ENCODE results near the gene BRD3. TPM values are rescaled to one million over a fixed set of nuclear protein-coding genes. Genes with fewer than 3 reads are reported as not detected.
A peak's percentile ranks its signal among the peaks of the same experiment; 100 is the strongest.

The BRD3 gene
- total and polyA plus RNA-seq, 2 of the 8 experiments (the other 6 are each of a cell fraction or from before 2014, with no cell fraction given) = 31.0 to 82.7 TPM

DNA sequence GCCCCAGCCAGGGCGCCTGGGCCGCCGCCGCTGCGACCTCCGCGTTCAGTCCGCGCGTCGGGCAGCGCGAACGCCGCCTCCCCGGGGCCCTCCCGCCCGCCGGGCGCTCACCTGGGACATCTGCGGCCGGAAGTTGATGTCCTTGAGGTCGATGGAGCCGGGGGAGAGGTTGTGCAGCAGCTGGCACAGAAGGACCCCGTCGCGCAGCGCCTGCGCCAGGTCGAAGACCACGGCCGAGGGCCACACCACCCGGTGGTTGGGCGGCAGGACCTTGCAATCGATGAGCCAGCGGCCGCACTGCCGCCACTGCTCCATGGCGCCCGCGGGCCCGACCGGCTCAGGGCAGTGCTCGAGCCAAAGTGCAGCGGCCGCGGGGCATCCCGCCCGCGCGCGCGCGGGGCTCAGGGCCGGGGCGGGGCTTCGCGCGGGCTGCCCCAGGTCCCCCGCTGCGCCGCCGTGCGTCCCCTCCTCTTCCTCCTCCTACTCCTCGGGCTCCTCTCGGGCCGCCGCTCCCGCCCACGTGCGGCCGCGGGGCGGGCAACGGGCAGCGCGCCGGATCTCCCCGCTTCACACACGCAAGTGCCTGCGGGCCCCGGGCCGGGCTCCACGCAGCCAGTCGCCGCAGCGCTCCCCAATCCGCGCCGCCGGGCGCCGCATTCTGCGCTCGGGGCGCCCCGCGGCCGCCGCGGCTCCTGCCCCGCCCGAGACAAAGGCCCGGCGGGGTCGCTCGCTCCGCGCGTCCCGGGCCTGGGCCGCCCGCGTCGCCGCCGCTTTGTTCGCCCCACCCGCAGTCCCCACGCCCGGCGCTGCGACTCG is 75.7 kb downstream of the BRD3 start, which contains the start of gene VAV2 (continued):
- TF ChIP-seq RBBP5 (IDR thresholded peaks at IDR 0.05; ENCODE audit: borderline replicate concordance, low read depth, low read length) (peak; percentile 14; the same call in 1 of the 2 replicates), HDAC6 (IDR thresholded peaks at IDR 0.05; ENCODE audit: low read depth, low read length) (no peak), KDM1A (IDR thresholded peaks at IDR 0.05; ENCODE audit: borderline replicate concordance, low read length) (no peak), SIX5 (IDR thresholded peaks at IDR 0.05; ENCODE audit: low read depth, low read length) (no peak), SIRT6 (IDR thresholded peaks at IDR 0.05; ENCODE audit: low read length) (no peak), MAFK (IDR thresholded peaks at IDR 0.05; ENCODE audit: low read depth, low read length) (no peak), JUN (IDR thresholded peaks at IDR 0.05; ENCODE audit: low read depth, low read length) (no peak), GTF2F1 (IDR thresholded peaks at IDR 0.05; ENCODE audit: borderline replicate concordance, low read depth, low read length) (no peak), RXRA (IDR thresholded peaks at IDR 0.05; ENCODE audit: insufficient read depth, low read depth, low read length) (no peak), SRF (IDR thresholded peaks at IDR 0.05; ENCODE audit: low read depth, low read length) (no peak), EP300 (IDR thresholded peaks at IDR 0.05; ENCODE audit: borderline replicate concordance in 1 of 2, low read depth in 2 of 2, low read length in 2 of 2) (no peak)
- TF ChIP-seq, protein P1, sequence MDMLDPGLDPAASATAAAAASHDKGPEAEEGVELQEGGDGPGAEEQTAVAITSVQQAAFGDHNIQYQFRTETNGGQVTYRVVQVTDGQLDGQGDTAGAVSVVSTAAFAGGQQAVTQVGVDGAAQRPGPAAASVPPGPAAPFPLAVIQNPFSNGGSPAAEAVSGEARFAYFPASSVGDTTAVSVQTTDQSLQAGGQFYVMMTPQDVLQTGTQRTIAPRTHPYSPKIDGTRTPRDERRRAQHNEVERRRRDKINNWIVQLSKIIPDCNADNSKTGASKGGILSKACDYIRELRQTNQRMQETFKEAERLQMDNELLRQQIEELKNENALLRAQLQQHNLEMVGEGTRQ (IDR thresholded peaks at IDR 0.05; ENCODE audit: low read length) = no peak
- TF ChIP-seq, protein P2, sequence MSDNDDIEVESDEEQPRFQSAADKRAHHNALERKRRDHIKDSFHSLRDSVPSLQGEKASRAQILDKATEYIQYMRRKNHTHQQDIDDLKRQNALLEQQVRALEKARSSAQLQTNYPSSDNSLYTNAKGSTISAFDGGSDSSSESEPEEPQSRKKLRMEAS (IDR thresholded peaks at IDR 0.05) = peak; percentile 21; the same call in 1 of the 2 replicates
